ENCODE measurements around the gene ADGRB3.
"Not testable (repeated sequence)": the region's sequence is repeated elsewhere in the genome, so short reads cannot be mapped to it uniquely, and the experiment has no call there.

ADGRB3 gene

GRCh38 chr6:68649669-68650068 is 14.6 kb downstream of the ADGRB3 start:
- DNase-seq (ENCODE audit: low read depth in 2 of 2) = no peak

DNA sequence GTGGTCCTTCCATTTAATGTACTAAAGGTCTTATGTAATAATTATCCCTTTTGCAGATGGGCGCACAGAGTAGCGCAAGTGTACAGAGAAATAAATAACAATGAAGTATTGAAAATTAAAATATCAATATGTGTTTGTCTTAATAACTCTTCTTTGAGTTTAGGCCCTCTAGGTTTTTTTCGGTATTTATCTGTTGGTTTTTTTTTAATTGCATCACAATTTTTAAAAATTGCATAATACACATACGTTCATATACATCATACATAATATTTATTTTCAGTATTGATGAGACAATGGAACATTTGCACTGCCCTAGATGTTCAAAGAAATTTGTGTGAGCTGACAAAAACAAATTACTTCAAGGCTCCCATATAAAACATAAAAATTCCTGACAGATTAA is 15.1 kb downstream of the ADGRB3 start:
- DNase-seq (ENCODE audit: low read depth in 2 of 2) = no peak

DNA sequence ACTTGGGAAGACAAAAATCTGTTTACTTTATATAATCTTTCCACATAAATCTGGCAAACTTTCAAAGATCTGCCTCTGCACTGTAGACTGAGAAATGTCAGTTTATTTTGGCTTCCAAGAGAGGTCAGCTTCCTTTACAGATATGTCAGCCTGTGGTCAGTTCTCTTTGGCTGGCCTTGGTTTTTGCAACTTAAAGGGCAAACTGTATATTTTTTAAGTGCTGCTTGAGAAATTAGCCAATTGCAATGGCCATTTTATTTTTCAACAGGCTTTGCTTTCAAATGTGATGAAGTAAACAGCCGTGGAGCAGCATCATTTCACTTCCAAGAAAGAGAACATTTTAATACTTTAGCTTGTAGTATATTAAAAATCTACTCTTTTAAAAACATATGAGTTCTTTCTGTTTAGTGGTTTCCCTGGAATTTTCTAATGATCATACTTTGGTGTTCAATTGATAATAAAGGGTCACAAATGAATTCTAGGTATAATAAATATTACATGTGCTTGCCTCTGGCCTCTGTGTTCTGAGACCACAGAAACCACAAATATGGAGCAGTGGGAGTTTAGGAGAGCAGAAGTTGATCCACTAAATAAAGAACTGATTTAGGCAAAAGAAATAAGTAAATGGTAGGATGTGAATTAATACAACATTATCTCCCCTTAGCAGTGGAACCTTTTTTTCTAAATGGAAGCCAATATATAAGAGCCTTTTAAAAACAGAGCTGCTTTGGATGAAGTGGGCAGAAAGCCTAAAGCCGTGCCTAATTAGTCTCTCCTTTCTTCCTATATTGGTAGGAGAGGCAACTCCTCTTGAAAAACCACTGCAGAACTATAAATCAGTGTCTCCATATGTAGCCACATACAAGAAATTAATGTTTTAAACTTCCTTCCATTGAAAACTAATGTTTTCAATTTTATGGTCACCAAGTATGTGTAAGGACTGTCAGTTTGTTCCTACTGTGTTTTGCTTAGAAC is 16.2 kb downstream of the ADGRB3 start:
- no peak for DNase-seq (ENCODE audit: low read depth in 2 of 2)

DNA sequence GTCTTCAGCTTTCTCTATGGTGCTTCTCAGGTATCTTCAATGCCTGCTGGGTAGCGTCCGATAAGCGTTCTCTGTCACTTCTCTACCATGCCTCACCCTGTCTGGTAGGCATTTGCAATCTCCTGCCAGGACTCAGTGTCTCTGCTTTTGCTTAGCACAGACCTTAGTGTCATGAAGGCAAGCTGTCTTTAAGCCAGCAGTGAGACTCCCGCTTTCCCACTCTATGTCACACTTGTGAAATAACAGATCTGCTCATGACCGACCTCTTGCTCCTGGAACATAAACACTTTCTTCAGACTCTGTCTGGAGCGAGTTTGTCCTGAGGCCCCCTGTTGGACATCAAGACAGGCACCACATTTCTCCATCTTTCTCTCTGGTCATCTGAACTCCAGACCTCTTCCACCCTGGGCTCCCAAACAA is 17.0 kb downstream of the ADGRB3 start:
- no peak for DNase-seq (ENCODE audit: low read depth in 2 of 2)

DNA sequence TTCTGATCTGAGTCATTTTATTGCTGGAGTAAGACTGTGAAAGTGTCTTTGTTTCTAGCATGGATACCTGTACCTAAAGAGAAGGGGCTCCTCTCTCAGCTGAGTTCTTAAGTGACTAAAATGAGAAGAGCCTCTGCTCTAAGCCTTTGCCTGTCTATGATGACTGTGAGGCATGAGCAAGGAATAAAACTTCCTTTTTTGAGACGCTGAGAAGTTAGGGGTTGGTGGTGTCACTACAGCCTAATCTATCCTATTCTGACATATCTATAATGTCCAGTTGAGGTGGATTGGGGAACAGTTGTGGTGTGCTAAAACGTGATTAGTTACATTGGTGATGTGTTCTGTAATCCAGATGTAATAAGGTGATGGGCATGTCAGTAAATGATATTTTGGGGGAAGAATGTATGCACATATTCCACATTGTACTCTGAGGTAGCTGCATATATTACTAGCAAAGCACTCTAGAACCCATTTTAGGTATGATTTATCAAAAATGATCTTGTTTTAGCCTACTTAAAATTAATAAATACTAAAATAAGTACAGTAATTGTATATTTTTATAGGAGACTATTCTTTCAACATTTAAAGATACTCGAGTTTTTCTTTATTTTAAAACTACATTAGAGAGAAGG is 18.1 kb downstream of the ADGRB3 start:
- DNase-seq (ENCODE audit: low read depth in 2 of 2) = no peak

- no peak for DNase-seq (ENCODE audit: low read depth in 2 of 2)
Observed at GRCh38 chr6:68653706-68654089, 18.6 kb downstream of the ADGRB3 start.

GRCh38 chr6:68654134-68654533 is 19.1 kb downstream of the ADGRB3 start:
- DNase-seq (ENCODE audit: low read depth in 2 of 2) = no peak

DNA sequence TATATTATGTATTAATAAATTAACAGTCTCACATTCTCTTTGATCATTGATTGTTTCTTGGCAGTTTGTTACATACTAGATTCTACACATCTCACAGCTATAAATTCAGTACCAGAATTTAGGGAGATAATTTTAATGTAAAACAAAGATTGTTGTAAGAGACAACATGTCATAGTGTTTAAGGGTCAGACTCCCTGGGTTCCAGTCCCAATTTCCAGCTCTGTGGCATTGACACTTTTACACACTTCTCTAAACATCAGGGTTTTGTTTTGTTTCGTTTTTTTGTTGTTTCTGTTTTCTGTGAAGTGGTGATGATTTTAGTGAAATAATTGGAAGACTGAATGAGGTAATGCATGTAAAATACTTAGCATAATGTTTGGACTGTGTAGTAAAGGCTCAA is 19.9 kb downstream of the ADGRB3 start:
- no peak for DNase-seq (ENCODE audit: low read depth in 2 of 2)

DNA sequence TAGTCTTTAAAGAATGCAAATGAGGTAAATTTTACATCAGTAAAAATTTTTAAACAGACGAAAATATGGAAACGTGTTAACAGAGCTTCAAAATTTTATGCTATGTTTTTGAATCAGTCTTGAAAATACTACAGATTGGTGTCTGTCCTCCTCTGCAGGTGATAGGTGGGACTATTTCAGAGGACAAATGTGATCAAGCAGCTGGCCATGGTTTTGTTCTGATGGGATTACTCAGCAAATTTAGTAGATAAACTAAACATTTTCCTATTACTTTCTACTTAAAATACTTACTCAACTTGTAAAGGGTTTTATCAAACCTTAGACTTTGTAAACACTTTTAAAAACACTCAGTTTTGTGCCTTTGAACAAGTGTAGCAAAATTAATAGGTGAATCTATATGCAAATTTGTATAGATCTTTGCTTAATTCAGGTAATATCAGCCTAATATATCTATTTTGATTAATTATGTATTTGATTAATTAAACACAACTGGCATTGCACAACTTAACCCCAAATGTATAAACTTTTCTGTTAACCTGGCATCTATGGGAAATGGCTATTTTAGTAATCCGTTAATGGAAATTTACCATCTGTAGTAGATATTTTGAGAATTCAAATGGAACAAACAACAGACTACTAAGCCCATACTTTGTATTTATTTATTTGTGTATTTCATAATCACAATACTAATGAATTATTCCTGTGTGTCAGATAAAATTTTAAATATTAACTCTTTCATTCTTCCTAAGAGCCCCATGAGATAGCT is 22.5 kb downstream of the ADGRB3 start:
- no peak for DNase-seq (ENCODE audit: low read depth in 2 of 2)

- no peak for DNase-seq (ENCODE audit: low read depth in 2 of 2)
Observed at GRCh38 chr6:68658338-68658737, 23.3 kb downstream of the ADGRB3 start.

- DNase-seq (ENCODE audit: low read depth in 2 of 2) = no peak
Observed at GRCh38 chr6:68673255-68673654, 38.2 kb downstream of the ADGRB3 start.

DNA sequence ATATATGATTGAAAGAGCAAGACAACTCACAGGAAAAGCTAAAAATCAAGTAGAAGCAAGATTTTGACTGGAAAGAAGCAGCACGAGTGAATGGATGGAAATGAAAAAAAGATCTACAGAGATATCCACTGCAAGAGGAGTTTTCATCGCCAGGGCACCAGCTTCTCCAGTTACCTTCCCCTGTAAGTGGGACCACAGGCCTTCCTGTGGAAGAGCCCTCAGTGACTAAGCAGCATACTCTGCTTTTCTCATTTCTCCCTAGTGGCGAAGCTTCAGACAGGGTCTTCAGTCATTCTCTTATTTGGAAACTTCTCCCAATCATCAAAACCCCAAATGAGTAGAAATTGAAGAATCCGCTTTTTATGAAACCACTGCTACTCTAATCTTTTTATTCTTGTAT is 40.5 kb downstream of the ADGRB3 start:
- DNase-seq (ENCODE audit: low read depth in 2 of 2) = no peak

DNA sequence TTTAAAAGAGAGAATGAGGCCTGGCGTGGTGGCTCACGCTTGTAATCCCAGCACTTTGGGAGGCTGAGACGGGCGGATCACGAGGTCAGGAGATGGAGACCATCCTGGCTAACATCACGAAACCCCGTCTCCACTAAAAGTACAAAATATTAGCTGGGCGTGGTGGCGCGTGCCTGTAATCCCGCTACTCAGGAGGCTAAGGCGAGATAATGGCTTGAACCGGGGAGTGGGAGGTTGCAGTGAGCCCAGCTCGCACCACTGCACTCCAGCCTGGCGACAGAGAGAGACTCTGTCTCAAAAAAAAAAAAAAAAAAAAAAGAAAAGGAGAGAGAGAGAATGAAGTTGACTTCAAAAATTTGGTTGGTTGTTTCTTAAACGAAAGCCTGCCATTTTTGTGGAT is 41.0 kb downstream of the ADGRB3 start:
- DNase-seq (ENCODE audit: low read depth in 2 of 2) = not testable (repeated sequence)

DNA sequence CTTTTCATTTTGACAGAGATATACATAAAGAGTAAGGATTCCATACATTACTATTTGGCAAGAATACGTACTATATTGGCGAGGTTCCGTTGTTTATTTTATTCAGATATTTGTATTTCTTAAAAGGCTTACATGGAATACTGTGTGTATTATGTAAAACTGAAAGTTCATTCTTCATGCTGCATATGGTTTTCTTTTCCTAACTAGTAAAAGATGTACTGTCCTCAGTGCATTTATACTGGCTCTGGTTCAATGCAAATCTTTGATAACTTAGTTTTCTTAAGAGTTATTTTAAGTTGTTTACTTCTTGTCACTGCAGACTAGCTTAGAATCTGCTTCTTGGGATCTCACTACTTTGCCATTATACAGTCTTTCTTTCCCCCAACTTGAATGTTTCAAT is 42.0 kb downstream of the ADGRB3 start:
- no peak for DNase-seq (ENCODE audit: low read depth in 2 of 2)

- no peak for DNase-seq (ENCODE audit: low read depth in 2 of 2)
Observed at GRCh38 chr6:68679399-68679798, 44.3 kb downstream of the ADGRB3 start.

DNA sequence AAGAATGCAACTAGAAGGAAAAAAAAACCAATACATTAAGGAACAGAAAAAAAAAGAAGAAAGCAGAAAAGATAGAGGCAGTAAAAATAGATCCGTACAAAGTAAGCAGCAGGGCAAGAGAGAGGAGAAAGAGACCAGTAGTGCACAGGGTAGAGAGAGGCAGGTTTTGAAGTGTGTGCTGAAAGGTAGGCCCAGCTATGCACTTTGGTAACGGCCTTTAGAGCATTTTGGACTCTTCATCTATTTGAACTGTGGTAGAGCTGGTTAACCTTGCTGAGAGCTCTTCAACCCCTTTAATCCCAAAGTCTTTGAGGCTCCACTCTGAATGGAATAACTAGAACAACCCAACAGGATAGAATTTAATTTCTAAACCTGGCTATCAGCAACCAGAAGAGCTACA is 45.2 kb downstream of the ADGRB3 start:
- DNase-seq (ENCODE audit: low read depth in 2 of 2) = no peak

- no peak for DNase-seq (ENCODE audit: low read depth in 2 of 2)
Observed at GRCh38 chr6:68689910-68690309, 54.8 kb downstream of the ADGRB3 start.

GRCh38 chr6:68691120-68691519 is 56.0 kb downstream of the ADGRB3 start:
- DNase-seq (ENCODE audit: low read depth in 2 of 2) = no peak

DNA sequence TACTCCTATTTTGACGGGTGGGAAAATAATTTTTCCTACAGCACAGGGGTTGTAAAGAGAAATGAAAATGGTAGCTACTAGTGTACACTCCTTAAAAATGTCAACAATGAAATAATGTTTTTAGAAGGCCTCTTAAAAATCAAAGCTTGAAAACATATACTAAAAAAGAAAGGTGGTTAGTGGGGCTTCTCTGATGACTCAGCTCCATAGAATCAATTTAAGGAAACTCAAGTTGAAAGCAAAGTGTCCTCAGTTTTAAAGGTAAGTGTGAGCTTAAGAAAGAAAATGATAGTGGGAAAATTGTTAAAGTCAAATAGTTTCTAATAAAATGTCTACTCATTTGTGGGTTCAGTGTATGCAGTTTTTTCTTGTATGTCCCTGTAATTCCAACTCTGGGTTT is 58.2 kb downstream of the ADGRB3 start:
- no peak for DNase-seq (ENCODE audit: low read depth in 2 of 2)

- DNase-seq (ENCODE audit: low read depth in 2 of 2) = no peak
Observed at GRCh38 chr6:68695403-68695802, 60.3 kb downstream of the ADGRB3 start.

DNA sequence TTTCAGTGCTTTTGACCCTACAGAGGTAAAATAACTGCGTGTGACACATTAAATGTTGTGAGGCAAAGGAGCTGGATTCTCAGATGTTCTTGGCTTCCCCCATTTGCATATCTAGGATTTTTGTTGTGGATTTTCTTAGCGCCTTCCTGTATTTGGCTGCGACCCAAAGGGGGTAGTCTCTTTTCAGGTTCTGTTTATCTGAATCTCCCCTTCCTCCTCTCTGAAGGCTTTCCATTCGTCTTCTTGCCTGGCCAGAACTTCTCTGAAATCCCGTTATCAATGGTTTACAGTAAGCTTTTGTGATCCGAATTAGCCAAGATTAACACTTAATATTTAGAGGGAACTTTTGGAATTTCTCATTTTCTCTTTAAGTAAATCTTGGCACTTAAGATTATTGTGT is 60.8 kb downstream of the ADGRB3 start:
- DNase-seq (ENCODE audit: low read depth in 2 of 2) = no peak

DNA sequence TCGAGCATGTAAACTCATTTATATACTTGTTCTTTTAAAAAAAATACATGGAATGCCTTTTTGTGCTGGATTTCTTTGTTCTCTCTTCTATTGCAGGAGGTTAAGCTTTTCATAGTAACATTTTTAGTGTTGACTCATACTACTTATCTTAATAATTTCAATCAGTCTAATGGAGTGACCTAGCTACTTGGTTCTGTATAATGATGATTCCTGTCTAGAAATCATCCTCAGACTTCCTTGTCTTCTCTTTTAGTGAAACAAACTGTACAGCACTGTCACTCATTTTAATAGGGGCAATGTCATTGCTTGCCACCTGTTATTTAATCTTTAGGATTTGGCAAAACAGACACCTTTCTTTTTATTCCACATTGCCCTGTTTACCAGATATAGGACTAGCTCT is 62.3 kb downstream of the ADGRB3 start:
- no peak for DNase-seq (ENCODE audit: low read depth in 2 of 2)

GRCh38 chr6:68701159-68701558 is 66.1 kb downstream of the ADGRB3 start:
- DNase-seq (ENCODE audit: low read depth in 2 of 2) = no peak

Measured in stimulated activated CD8-positive, alpha-beta memory T cell treated with anti-CD3 and anti-CD28 coated beads, Interleukin-2, amount 100 ng/mL, for 48 hours (primary cell).